Breast epithelium (tissue), 4 donors: ENCODE results near the gene GAS7. TPM values are rescaled to one million over a fixed set of nuclear protein-coding genes. Genes with fewer than 3 reads are reported as not detected.
A peak's percentile ranks its signal among the peaks of the same experiment; 100 is the strongest.

Experiments used
- DNase-seq, 2 donors: peaks; one replicate each; pipeline ENCODE4 v3.0.0-alpha.2; 2019; ENCODE audit warnings: low spot score in 2 of 2
- H3K27ac ChIP-seq, 2 donors: fragments of 200-600 bp; sonication (generic) in 1 of 2; one replicate each; pipeline ENCODE4 v1.5.1; 2016 to 2019; ENCODE audit warnings: mild to moderate bottlenecking in 1 of 2
- H3K27me3 ChIP-seq, 2 donors: fragments of 200-600 bp; sonication (generic) in 1 of 2; one replicate each; pipeline versions ENCODE4 v1.5.1 to v1.6.0; 2017 to 2019; ENCODE audit warnings: control low read depth in 1 of 2, mild to moderate bottlenecking in 1 of 2
- H3K36me3 ChIP-seq: fragments of 200-600 bp; one replicate; pipeline ENCODE4 v1.5.1; 2019
- H3K4me1 ChIP-seq, 2 donors: fragments of 200-600 bp; sonication (generic); one replicate each; pipeline ENCODE4 v1.5.1; 2016 to 2019; ENCODE audit warnings: control low read depth in 1 of 2
- H3K4me3 ChIP-seq, 3 donors: fragments of 200-600 bp; sonication (generic); 1 replicate in 2 of 3; 2 replicates in 1 of 3; pipeline ENCODE4 v1.5.1; 2016 to 2019; ENCODE audit warnings: mild to moderate bottlenecking in 3 of 3, moderate library complexity in 2 of 3
- H3K9me3 ChIP-seq, 2 donors: fragments of 200-600 bp; sonication (generic) in 1 of 2; one replicate each; pipeline ENCODE4 v1.5.1; 2016 to 2019; ENCODE audit warnings: control low read depth in 1 of 2
- CTCF ChIP-seq, 3 donors: fragments of 450-650 bp; IDR thresholded peaks; one replicate each; pipeline ENCODE4 v1.5.1; 2016 to 2017; ENCODE audit warnings: antibody characterized with exemption in 3 of 3, mild to moderate bottlenecking in 3 of 3, moderate library complexity in 3 of 3
- POLR2A ChIP-seq: fragments of 450-650 bp; IDR thresholded peaks from one replicate; pipeline ENCODE4 v1.6.1; 2016; ENCODE audit warnings: antibody characterized with exemption, mild to moderate bottlenecking, moderate library complexity
- POLR2AphosphoS5 ChIP-seq, 3 donors: sonication (generic); formaldehyde crosslinking; IDR thresholded peaks; one replicate each; pipeline ENCODE4 v1.6.1; 2017; ENCODE audit warnings: antibody characterized with exemption in 3 of 3
- intact Hi-C: fragments of 100-400 bp; cut with DNase I; formaldehyde crosslinking; loops from one replicate; pipeline ENCODE4 v1.15.1; 2023; ENCODE audit warnings: low total_unique reads
- total RNA-seq, 3 donors: library from RNA; depleted of rRNA; stranded (reverse); fragments of >200 nt; gene quantifications; one replicate each; pipeline ENCODE4 v1.1.0, GENCODE V29; 2016

GAS7 gene
- total RNA-seq, 3 donors from 2014 or later: 21.8 to 62.2 (median 33.4) TPM

- Histone ChIP-seq H3K4me3 (no peak overlapping the region), H3K27me3 (no peaks in the 10 kb centered on the region), H3K4me1 (no peaks in the 10 kb centered on the region), H3K9me3 (no peaks in the 10 kb centered on the region), H3K27ac (no peak overlapping the region), H3K36me3 (no peaks in the 10 kb centered on the region)
- DNase-seq: no peak
- intact Hi-C loops: no loop called here
- TF ChIP-seq POLR2A (no peak), POLR2AphosphoS5 (IDR thresholded peaks at IDR 0.05) (no peak), CTCF (IDR thresholded peaks at IDR 0.05) (no peak)
These were observed 203.6 kb downstream of the GAS7 start for GRCh38 chr17:9994761-9995160.

- no peak for DNase-seq
- H3K27ac ChIP-seq: no peak overlapping the region
- no peaks in the 10 kb centered on the region for H3K36me3 ChIP-seq
- no peaks in the 10 kb centered on the region for H3K27me3 ChIP-seq
- no peaks in the 10 kb centered on the region for H3K4me1 ChIP-seq
- intact Hi-C loops: no loop called here
- no peak overlapping the region for H3K4me3 ChIP-seq
- no peaks in the 10 kb centered on the region for H3K9me3 ChIP-seq
- TF ChIP-seq POLR2A (no peak), POLR2AphosphoS5 (IDR thresholded peaks at IDR 0.05) (no peak), CTCF (IDR thresholded peaks at IDR 0.05) (no peak)
These were observed 206.6 kb downstream of the GAS7 start for GRCh38 chr17:9991796-9992195.

- H3K36me3 ChIP-seq: no peaks in the 10 kb centered on the region
- H3K4me1 ChIP-seq: no peaks in the 10 kb centered on the region
- H3K9me3 ChIP-seq: no peaks in the 10 kb centered on the region
- H3K27ac ChIP-seq: no peak overlapping the region
- no peak for DNase-seq
- no peaks in the 10 kb centered on the region for H3K27me3 ChIP-seq
- no peak overlapping the region for H3K4me3 ChIP-seq
- intact Hi-C loops: no loop called here
- no peak for TF ChIP-seq POLR2A
- TF ChIP-seq CTCF (IDR thresholded peaks at IDR 0.05): no peak
These were observed 207.1 kb downstream of the GAS7 start for GRCh38 chr17:9991351-9991750.

GRCh38 chr17:9987779-9988585, 210.4 kb downstream of the GAS7 start:
- TF ChIP-seq CTCF (IDR thresholded peaks at IDR 0.05): peak; percentile 48 to 49 (median 49)
- TF ChIP-seq POLR2AphosphoS5 (IDR thresholded peaks at IDR 0.05): no peak
- no peak for TF ChIP-seq POLR2A
- DNase-seq: no peak
- intact Hi-C loops: loop anchor here (2.0 kb wide), 1 partner anchor 23 kb away; no protein-coding TSS in a partner anchor

GRCh38 chr17:9986754-9987382, 211.5 kb downstream of the GAS7 start:
- TF ChIP-seq POLR2AphosphoS5 (IDR thresholded peaks at IDR 0.05) (no peak), POLR2A (no peak), CTCF (IDR thresholded peaks at IDR 0.05) (no peak)
- Histone ChIP-seq H3K4me3 (no peak overlapping the region), H3K36me3 (no peaks in the 10 kb centered on the region), H3K9me3 (no peaks in the 10 kb centered on the region), H3K27me3 (no peaks in the 10 kb centered on the region), H3K4me1 (no peaks in the 10 kb centered on the region), H3K27ac (peak overlapping the region in 1 of 2 donors; percentile 52)
- intact Hi-C loops: no loop called here
- DNase-seq: no peak

More at GRCh38 chr17:9987779-9988585, 210.4 kb downstream of the GAS7 start:
- Histone ChIP-seq H3K27me3 (no peaks in the 10 kb centered on the region), H3K4me3 (no peak overlapping the region), H3K27ac (peak overlapping the region in 1 of 2 donors; percentile 52), H3K36me3 (no peaks in the 10 kb centered on the region), H3K4me1 (no peaks in the 10 kb centered on the region), H3K9me3 (no peaks in the 10 kb centered on the region)
